GM12892 (cell line): ENCODE measurements around the gene USP48.

Experiments
- POLR2A ChIP-seq: IDR thresholded peaks from 2 replicates; pipeline ENCODE4 v1.6.1; 2011; ENCODE audit warnings: low read depth, low read length, control low read depth
- POLR2AphosphoS5 ChIP-seq: IDR thresholded peaks from 2 replicates; pipeline ENCODE4 v1.6.1; 2011; ENCODE audit warnings: low read depth, low read length, control low read depth
- TAF1 ChIP-seq: IDR thresholded peaks from 2 replicates; pipeline ENCODE4 v1.6.1; 2011; ENCODE audit warnings: low read depth, mild to moderate bottlenecking, control low read depth, low read length, borderline replicate concordance

DNA sequence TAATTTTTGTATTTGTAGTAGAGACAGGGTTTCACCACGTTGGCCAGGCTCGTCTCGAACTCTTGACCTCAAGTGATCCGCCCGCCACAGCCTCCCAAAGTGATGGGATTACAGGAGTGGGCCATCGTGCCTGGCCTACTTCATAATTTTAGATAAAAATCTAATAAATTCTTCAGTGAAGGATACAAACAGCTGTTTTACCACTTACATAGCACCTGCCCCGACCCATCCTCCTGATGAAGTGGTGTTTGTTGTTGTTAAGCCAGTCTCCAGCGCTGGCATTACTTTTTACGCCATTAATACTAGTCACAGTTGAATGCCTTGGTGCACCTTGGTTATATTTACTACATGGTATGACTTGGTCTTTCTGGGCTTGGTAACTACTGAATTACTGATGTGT, 101.5 kb downstream of the USP48 start:
- TF ChIP-seq POLR2AphosphoS5 (no peak), POLR2A (no peak), TAF1 (no peak)
